ENCODE measurements around the gene SMAD3.
A peak's percentile ranks its signal among the peaks of the same experiment; 100 is the strongest.
"Not testable (repeated sequence)": the region's sequence is repeated elsewhere in the genome, so short reads cannot be mapped to it uniquely, and the experiment has no call there.

The SMAD3 gene

GRCh38 chr15:67063689-67064606, 1.5 kb upstream of the SMAD3 start:
- DNase-seq (ENCODE audit: low read depth): no peak

- peak; percentile 75 for DNase-seq (ENCODE audit: low read depth)
Observed at GRCh38 chr15:67064607-67065530, 533 bp upstream of the SMAD3 start.

- DNase-seq (ENCODE audit: low read depth): peak; percentile 44
Observed at GRCh38 chr15:67066041-67066958, 898 bp downstream of the SMAD3 start.

GRCh38 chr15:67066959-67067853, 1.8 kb downstream of the SMAD3 start:
- DNase-seq (ENCODE audit: low read depth): peak; percentile 61

GRCh38 chr15:67067930-67068551, 2.6 kb downstream of the SMAD3 start:
- peak; percentile 48 for DNase-seq (ENCODE audit: low read depth)

- peak; percentile 41 for DNase-seq (ENCODE audit: low read depth)
Observed at GRCh38 chr15:67068710-67069400, 3.5 kb downstream of the SMAD3 start.

GRCh38 chr15:67070150-67070549, 4.7 kb downstream of the SMAD3 start:
- DNase-seq (ENCODE audit: low read depth): no peak

- DNase-seq (ENCODE audit: low read depth): no peak
Observed at GRCh38 chr15:67070892-67071664, 5.7 kb downstream of the SMAD3 start.

GRCh38 chr15:67072442-67072841, 7.0 kb downstream of the SMAD3 start:
- DNase-seq (ENCODE audit: low read depth): peak; percentile 42

GRCh38 chr15:67072958-67073357, 7.6 kb downstream of the SMAD3 start:
- DNase-seq (ENCODE audit: low read depth): no peak

GRCh38 chr15:67074886-67075229, 9.5 kb downstream of the SMAD3 start:
- peak; percentile 42 for DNase-seq (ENCODE audit: low read depth)

- not testable (repeated sequence) for DNase-seq (ENCODE audit: low read depth)
Observed at GRCh38 chr15:67075555-67076135, 10.2 kb downstream of the SMAD3 start.

- peak; percentile 94 for DNase-seq (ENCODE audit: low read depth)
Observed at GRCh38 chr15:67076147-67076843, 10.9 kb downstream of the SMAD3 start.

GRCh38 chr15:67077641-67078215, 12.3 kb downstream of the SMAD3 start:
- no peak for DNase-seq (ENCODE audit: low read depth)

- peak; percentile 49 for DNase-seq (ENCODE audit: low read depth)
Observed at GRCh38 chr15:67079361-67079760, 14.0 kb downstream of the SMAD3 start.

GRCh38 chr15:67080118-67080899, 14.9 kb downstream of the SMAD3 start:
- peak; percentile 63 for DNase-seq (ENCODE audit: low read depth)
